Endodermal cell (in vitro differentiated cells): ENCODE results near the gene SLC44A1. TPM values are rescaled to one million over a fixed set of nuclear protein-coding genes. Genes with fewer than 3 reads are reported as not detected.
A peak's percentile ranks its signal among the peaks of the same experiment; 100 is the strongest.

Experiments
- DNase-seq: peaks from one replicate; pipeline ENCODE4 v3.0.0-alpha.2; 2017
- H3K27ac ChIP-seq: 2 replicates; pipeline ENCODE4 v1.5.1; 2013; ENCODE audit warnings: mild to moderate bottlenecking, low read depth, low read length, moderate library complexity
- H3K27me3 ChIP-seq: 2 replicates; pipeline ENCODE4 v1.6.1; 2013; ENCODE audit warnings: mild to moderate bottlenecking, low read length, moderate library complexity; ENCODE audit not compliant: insufficient read depth, control insufficient read depth, poor library complexity, severe bottlenecking
- H3K36me3 ChIP-seq: 2 replicates; pipeline ENCODE4 v1.7.0; 2013; ENCODE audit warnings: mild to moderate bottlenecking, low read length, moderate library complexity; ENCODE audit not compliant: control insufficient read depth, insufficient read depth
- H3K4me1 ChIP-seq: one replicate; pipeline ENCODE4 v1.7.0; 2013; ENCODE audit warnings: low read length; ENCODE audit not compliant: control insufficient read depth, insufficient read depth
- H3K4me3 ChIP-seq: 2 replicates; pipeline ENCODE4 v1.5.1; 2013; ENCODE audit warnings: mild to moderate bottlenecking, low read length, moderate library complexity
- H3K9ac ChIP-seq: 2 replicates; pipeline ENCODE4 v1.6.1; 2013; ENCODE audit warnings: mild to moderate bottlenecking, low read length, moderate library complexity; ENCODE audit not compliant: poor library complexity, severe bottlenecking; ENCODE audit errors: extremely low read depth
- H3K9me3 ChIP-seq: 2 replicates; pipeline ENCODE4 v1.6.1; 2013; ENCODE audit warnings: mild to moderate bottlenecking, low read length, moderate library complexity; ENCODE audit not compliant: control insufficient read depth
- H3K27ac Mint-ChIP-seq: 2 replicates; pipeline ENCODE4 v1.8.0; 2020; ENCODE audit warnings: mixed read lengths
- H3K27me3 Mint-ChIP-seq: 2 replicates; pipeline ENCODE4 v1.8.0; 2021; ENCODE audit warnings: mild to moderate bottlenecking, mixed read lengths; ENCODE audit not compliant: insufficient read depth
- H3K36me3 Mint-ChIP-seq: 2 replicates; pipeline ENCODE4 v1.8.0; 2020; ENCODE audit warnings: low read depth, mixed read lengths
- H3K4me1 Mint-ChIP-seq: 2 replicates; pipeline ENCODE4 v1.8.0; 2020; ENCODE audit warnings: mixed read lengths
- H3K4me3 Mint-ChIP-seq: 2 replicates; pipeline ENCODE4 v1.8.0; 2020; ENCODE audit warnings: mild to moderate bottlenecking, moderate library complexity, mixed read lengths
- H3K9me3 Mint-ChIP-seq: 2 replicates; pipeline ENCODE4 v1.8.0; 2020; ENCODE audit warnings: mild to moderate bottlenecking, mixed read lengths
- WGBS, 2 experiments: methylation state at CpG; one replicate each; pipeline versions ENCODE4 v1.1.5 to v1.1.7; 2013; ENCODE audit warnings: missing lambda C conversion rate in 2 of 2, mixed read lengths in 1 of 2; ENCODE audit not compliant: insufficient coverage in 1 of 2, insufficient read length in 1 of 2; 5-methylcytosine and 5-hydroxymethylcytosine counted together
- total RNA-seq, 2 donors: library from RNA; stranded (reverse); fragmentation: NEBNext Ultra II Directional in 1 of 2; extraction: Animal tissue kit (Norgen Biotek cat#: 25700) in 1 of 2; gene quantifications; 2 replicates in 1 of 2; 3 replicates in 1 of 2; pipeline ENCODE4 v1.2.1, GENCODE V29; 2021
- TF ChIP-seq, protein P1 (sequence below): fragments of 200-600 bp; sonication (generic); conservative IDR thresholded peaks from 2 replicates; pipeline ENCODE4 v1.5.0; 2021; ENCODE audit warnings: antibody characterized with exemption, mild to moderate bottlenecking

SLC44A1 gene
- total RNA-seq, 2 donors from 2014 or later: 69.7 to 73.4 TPM

DNA sequence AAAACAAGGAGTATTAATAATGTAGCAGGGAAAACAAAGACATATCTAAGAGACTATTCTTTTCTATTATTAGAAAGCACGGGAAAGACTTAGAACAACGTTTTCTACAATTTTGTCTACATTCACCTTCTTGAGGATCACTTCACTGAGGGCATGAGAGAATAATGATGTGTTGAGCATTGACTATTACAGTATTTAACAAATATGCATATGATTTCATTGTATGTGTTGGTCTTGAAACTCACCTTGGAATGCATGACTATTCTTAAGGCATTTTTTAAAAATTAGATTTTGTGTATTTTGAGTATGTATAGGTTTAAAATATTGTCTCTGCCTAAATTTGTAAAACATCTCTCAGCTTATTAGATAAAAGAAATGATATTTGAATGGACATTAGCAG, 204.6 kb downstream of the SLC44A1 start:
- H3K9ac ChIP-seq: peak overlapping the region; percentile 66
- H3K9me3 ChIP-seq: no peaks in the 10 kb centered on the region
- H3K27me3 ChIP-seq: no peaks in the 10 kb centered on the region
- peak overlapping the region; percentile 86 for H3K4me3 ChIP-seq
- H3K36me3 ChIP-seq: no peaks in the 10 kb centered on the region
- peak overlapping the region; percentile 81 for H3K27ac ChIP-seq
- H3K36me3 Mint-ChIP-seq: peaks cover 7% of the 10 kb centered on the region
- no peaks in the 10 kb centered on the region for H3K27me3 Mint-ChIP-seq
- peaks cover 13% of the 10 kb centered on the region for H3K4me1 ChIP-seq
- no peak for DNase-seq
- H3K9me3 Mint-ChIP-seq: no peaks in the 10 kb centered on the region
- TF ChIP-seq, protein P1, sequence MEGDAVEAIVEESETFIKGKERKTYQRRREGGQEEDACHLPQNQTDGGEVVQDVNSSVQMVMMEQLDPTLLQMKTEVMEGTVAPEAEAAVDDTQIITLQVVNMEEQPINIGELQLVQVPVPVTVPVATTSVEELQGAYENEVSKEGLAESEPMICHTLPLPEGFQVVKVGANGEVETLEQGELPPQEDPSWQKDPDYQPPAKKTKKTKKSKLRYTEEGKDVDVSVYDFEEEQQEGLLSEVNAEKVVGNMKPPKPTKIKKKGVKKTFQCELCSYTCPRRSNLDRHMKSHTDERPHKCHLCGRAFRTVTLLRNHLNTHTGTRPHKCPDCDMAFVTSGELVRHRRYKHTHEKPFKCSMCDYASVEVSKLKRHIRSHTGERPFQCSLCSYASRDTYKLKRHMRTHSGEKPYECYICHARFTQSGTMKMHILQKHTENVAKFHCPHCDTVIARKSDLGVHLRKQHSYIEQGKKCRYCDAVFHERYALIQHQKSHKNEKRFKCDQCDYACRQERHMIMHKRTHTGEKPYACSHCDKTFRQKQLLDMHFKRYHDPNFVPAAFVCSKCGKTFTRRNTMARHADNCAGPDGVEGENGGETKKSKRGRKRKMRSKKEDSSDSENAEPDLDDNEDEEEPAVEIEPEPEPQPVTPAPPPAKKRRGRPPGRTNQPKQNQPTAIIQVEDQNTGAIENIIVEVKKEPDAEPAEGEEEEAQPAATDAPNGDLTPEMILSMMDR: no peak
- WGBS, 2 experiments: 28 to 60% methylated on average over 2 of the region's 2 CpGs
- H3K27ac Mint-ChIP-seq: peak overlapping the region; percentile 93
- H3K4me3 Mint-ChIP-seq: peak overlapping the region; percentile 85
- peaks cover 35% of the 10 kb centered on the region for H3K4me1 Mint-ChIP-seq

DNA sequence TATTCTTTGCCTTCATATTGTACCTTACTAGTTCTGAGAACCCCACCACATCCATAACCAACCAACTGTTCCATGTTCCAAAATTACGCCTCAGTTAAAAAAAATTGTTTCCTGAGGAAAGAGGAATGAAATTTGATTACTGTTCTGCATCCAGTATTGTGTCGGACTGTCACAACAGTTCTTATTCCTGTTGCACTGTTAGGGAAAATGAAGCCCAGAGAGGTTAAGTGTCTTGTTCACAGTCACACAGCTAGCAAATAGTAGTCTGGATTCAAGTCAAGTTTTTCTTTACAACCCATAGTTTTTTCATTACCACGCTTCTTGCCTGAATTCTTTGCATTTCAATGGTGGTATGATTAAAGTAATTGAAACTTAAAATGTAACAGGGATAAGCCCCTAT, 207.7 kb downstream of the SLC44A1 start:
- no peaks in the 10 kb centered on the region for H3K4me1 ChIP-seq
- Mint-ChIP-seq H3K27me3 (no peaks in the 10 kb centered on the region), H3K4me1 (peaks cover 28% of the 10 kb centered on the region), H3K36me3 (peaks cover 7% of the 10 kb centered on the region), H3K4me3 (no peak overlapping the region), H3K27ac (no peak overlapping the region), H3K9me3 (no peaks in the 10 kb centered on the region)
- DNase-seq: no peak
- no peak overlapping the region for H3K27ac ChIP-seq
- H3K9me3 ChIP-seq: peaks cover 13% of the 10 kb centered on the region
- no peaks in the 10 kb centered on the region for H3K27me3 ChIP-seq
- H3K36me3 ChIP-seq: peaks cover 10% of the 10 kb centered on the region
- no peak overlapping the region for H3K4me3 ChIP-seq
- TF ChIP-seq, protein P1: no peak
- no peak overlapping the region for H3K9ac ChIP-seq
- 97 to 100% methylated on average over 2 to 3 of the region's 3 CpGs for WGBS, 2 experiments

DNA sequence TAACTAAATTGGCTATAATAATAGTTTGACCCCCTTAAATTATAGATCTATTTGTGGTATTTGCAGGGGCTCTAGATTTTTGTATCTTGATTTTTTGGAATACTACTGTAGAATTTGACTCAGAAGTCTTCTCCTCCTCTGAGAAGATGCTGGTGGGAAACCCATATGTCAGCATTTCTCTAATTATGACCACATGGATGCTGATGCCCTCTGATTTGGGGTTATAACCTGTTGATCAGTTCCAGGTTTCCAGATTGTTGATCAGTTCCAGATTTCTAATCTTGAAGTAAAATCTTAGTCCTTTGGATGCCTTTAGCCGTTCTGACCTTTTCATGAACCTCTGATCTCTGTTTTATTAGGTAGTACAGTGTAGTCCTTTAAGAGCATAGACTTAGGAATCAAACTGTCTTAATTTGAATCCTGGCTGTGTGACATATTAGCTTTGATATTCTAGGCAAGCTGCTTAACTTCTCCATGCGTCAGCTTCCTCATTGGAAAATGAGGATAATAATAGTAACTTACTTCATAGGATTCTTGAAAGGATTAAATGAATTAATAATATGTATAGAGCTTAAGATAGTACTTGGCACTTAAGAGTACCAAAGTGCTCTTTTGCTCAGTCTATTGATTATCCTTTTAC, 211.5 kb downstream of the SLC44A1 start:
- H3K27ac ChIP-seq: no peak overlapping the region
- TF ChIP-seq, protein P1: no peak
- H3K36me3 Mint-ChIP-seq: peaks cover 14% of the 10 kb centered on the region

More for the DNA sequence above, 211.5 kb downstream of the SLC44A1 start:
- peaks cover 31% of the 10 kb centered on the region for H3K9me3 ChIP-seq
- Mint-ChIP-seq H3K27me3 (no peaks in the 10 kb centered on the region), H3K4me1 (peaks cover 24% of the 10 kb centered on the region), H3K27ac (no peak overlapping the region), H3K9me3 (no peaks in the 10 kb centered on the region), H3K4me3 (no peak overlapping the region)
- no peaks in the 10 kb centered on the region for H3K4me1 ChIP-seq
- no peak for DNase-seq
- no peak overlapping the region for H3K9ac ChIP-seq
- no peaks in the 10 kb centered on the region for H3K27me3 ChIP-seq
- H3K36me3 ChIP-seq: peaks cover 30% of the 10 kb centered on the region
- 93 to 100% methylated on average over 1 to 2 of the region's 2 CpGs for WGBS, 2 experiments
- H3K4me3 ChIP-seq: peak overlapping the region; percentile 10
